Loucy (cell line): Measurements from ENCODE around the gene CTNNB1.

Experiments
- H2AFZ ChIP-seq: fragments of 200-600 bp; sonication (generic); 2 replicates; pipeline ENCODE4 v1.6.0; 2016; ENCODE audit warnings: antibody characterized with exemption, mild to moderate bottlenecking, low read length, moderate library complexity
- H3F3A ChIP-seq: fragments of 200-600 bp; 2 replicates; pipeline ENCODE4 v1.6.0; 2016; ENCODE audit warnings: antibody characterized with exemption, low read depth, mild to moderate bottlenecking
- H3K27me3 ChIP-seq: fragments of 200-600 bp; sonication (generic); 2 replicates; pipeline ENCODE4 v1.6.1; 2014; ENCODE audit warnings: low read length, mild to moderate bottlenecking; ENCODE audit not compliant: insufficient read depth, poor library complexity, severe bottlenecking
- H3K36me3 ChIP-seq: fragments of 200-600 bp; sonication (generic); 2 replicates; pipeline ENCODE4 v1.6.1; 2016; ENCODE audit warnings: low read length; ENCODE audit not compliant: insufficient read depth
- H3K4me1 ChIP-seq: fragments of 200-600 bp; sonication (generic); 2 replicates; pipeline ENCODE4 v1.5.1; 2014; ENCODE audit warnings: low read length, mild to moderate bottlenecking; ENCODE audit not compliant: insufficient read depth, poor library complexity, severe bottlenecking
- H3K4me2 ChIP-seq: fragments of 200-600 bp; sonication (generic); 2 replicates; pipeline ENCODE4 v1.6.0; 2014; ENCODE audit warnings: antibody characterized with exemption, low read length, low read depth, mild to moderate bottlenecking; ENCODE audit not compliant: poor library complexity, severe bottlenecking
- H3K4me3 ChIP-seq: fragments of 200-600 bp; sonication (generic); 2 replicates; pipeline ENCODE4 v1.5.1; 2014; ENCODE audit warnings: low read length, mild to moderate bottlenecking, mixed read lengths; ENCODE audit not compliant: poor library complexity, severe bottlenecking
- H3K79me2 ChIP-seq: fragments of 200-600 bp; sonication (generic); 2 replicates; pipeline ENCODE4 v1.6.1; 2014; ENCODE audit warnings: low read length; ENCODE audit not compliant: insufficient read depth
- H3K9ac ChIP-seq: fragments of 200-600 bp; sonication (generic); 2 replicates; pipeline ENCODE4 v1.6.0; 2014; ENCODE audit warnings: mild to moderate bottlenecking, low read depth, low read length, moderate library complexity; ENCODE audit not compliant: poor library complexity, severe bottlenecking
- H3K9me2 ChIP-seq: fragments of 200-600 bp; sonication (generic); replicated peaks from 2 replicates; pipeline ENCODE4 v1.6.1; 2016; ENCODE audit warnings: low read depth, low read length, mixed read lengths
- H3K9me3 ChIP-seq: fragments of 200-600 bp; sonication (generic); 2 replicates; pipeline ENCODE4 v1.6.1; 2014; ENCODE audit warnings: mild to moderate bottlenecking, antibody characterized with exemption, low read length, low read depth; ENCODE audit not compliant: insufficient read depth
- H4K20me1 ChIP-seq: fragments of 200-600 bp; sonication (generic); 2 replicates; pipeline ENCODE4 v1.6.0; 2014; ENCODE audit warnings: antibody characterized with exemption, low read length, mild to moderate bottlenecking; ENCODE audit not compliant: insufficient read depth, poor library complexity, severe bottlenecking
- EZH2phosphoT487 ChIP-seq: fragments of 200-600 bp; IDR thresholded peaks from 2 replicates; pipeline ENCODE4 v1.6.1; 2018; ENCODE audit warnings: antibody characterized with exemption, mild to moderate bottlenecking, moderate library complexity, borderline replicate concordance
- TF ChIP-seq, protein P1 (sequence below): fragments of 200-600 bp; sonication (generic); conservative IDR thresholded peaks from 2 replicates; pipeline ENCODE4 v1.5.1; 2014; ENCODE audit warnings: mild to moderate bottlenecking, antibody characterized with exemption, low read length

CTNNB1 gene

GRCh38 chr3:41204369-41204768 lies 5.1 kb downstream of the CTNNB1 start:
- H3F3A ChIP-seq = no peaks in the 10 kb centered on the region
- no peak for TF ChIP-seq EZH2phosphoT487
- TF ChIP-seq, protein P1, sequence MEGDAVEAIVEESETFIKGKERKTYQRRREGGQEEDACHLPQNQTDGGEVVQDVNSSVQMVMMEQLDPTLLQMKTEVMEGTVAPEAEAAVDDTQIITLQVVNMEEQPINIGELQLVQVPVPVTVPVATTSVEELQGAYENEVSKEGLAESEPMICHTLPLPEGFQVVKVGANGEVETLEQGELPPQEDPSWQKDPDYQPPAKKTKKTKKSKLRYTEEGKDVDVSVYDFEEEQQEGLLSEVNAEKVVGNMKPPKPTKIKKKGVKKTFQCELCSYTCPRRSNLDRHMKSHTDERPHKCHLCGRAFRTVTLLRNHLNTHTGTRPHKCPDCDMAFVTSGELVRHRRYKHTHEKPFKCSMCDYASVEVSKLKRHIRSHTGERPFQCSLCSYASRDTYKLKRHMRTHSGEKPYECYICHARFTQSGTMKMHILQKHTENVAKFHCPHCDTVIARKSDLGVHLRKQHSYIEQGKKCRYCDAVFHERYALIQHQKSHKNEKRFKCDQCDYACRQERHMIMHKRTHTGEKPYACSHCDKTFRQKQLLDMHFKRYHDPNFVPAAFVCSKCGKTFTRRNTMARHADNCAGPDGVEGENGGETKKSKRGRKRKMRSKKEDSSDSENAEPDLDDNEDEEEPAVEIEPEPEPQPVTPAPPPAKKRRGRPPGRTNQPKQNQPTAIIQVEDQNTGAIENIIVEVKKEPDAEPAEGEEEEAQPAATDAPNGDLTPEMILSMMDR = no peak
- H3K4me1 ChIP-seq = peaks cover 75% of the 10 kb centered on the region
- no peak overlapping the region for H2AFZ ChIP-seq
- H3K79me2 ChIP-seq = peaks cover 95% of the 10 kb centered on the region
- peak overlapping the region; percentile 88 for H3K4me3 ChIP-seq
- peak overlapping the region; percentile 70 for H3K4me2 ChIP-seq
- no peaks in the 10 kb centered on the region for H3K9me2 ChIP-seq
- H4K20me1 ChIP-seq = peaks cover 95% of the 10 kb centered on the region
- H3K27me3 ChIP-seq = no peaks in the 10 kb centered on the region
- peak overlapping the region; percentile 93 for H3K9ac ChIP-seq
- no peaks in the 10 kb centered on the region for H3K9me3 ChIP-seq
- H3K36me3 ChIP-seq = no peaks in the 10 kb centered on the region

- H3K79me2 ChIP-seq = peaks cover 99% of the 10 kb centered on the region
- peak overlapping the region; percentile 88 for H3K4me3 ChIP-seq
- TF ChIP-seq EZH2phosphoT487 = no peak
- TF ChIP-seq, protein P1 = no peak
- H3K4me2 ChIP-seq = peak overlapping the region; percentile 70
- peaks cover 99% of the 10 kb centered on the region for H4K20me1 ChIP-seq
- peak overlapping the region; percentile 30 for H3K9ac ChIP-seq
- H3K36me3 ChIP-seq = no peaks in the 10 kb centered on the region
- H3K4me1 ChIP-seq = peaks cover 76% of the 10 kb centered on the region
- H3K27me3 ChIP-seq = no peaks in the 10 kb centered on the region
- H3K9me2 ChIP-seq = no peaks in the 10 kb centered on the region
- no peak overlapping the region for H2AFZ ChIP-seq
- H3K9me3 ChIP-seq = no peaks in the 10 kb centered on the region
- no peaks in the 10 kb centered on the region for H3F3A ChIP-seq
These were observed 6.3 kb downstream of the CTNNB1 start for GRCh38 chr3:41205591-41205990.

DNA sequence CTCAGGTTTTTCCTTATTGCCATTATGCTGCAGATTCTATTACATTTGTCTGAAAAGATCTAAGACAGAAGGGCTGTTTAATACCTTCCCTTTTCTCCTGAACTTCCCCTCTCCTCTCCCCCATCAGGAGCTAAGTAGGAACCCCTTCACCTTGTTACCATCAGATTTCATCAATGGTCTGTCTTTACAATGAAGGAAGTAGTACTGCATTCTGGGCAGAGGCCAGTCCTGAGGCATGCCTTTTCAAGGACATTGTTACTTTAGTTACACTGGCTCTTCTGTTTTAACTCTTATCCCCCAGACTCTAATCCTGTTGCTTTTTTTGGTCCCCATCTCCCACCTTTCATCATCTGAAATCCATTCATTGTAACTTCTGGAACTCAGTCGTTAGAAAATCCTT lies 8.1 kb downstream of the CTNNB1 start:
- H4K20me1 ChIP-seq = peaks cover 99% of the 10 kb centered on the region
- no peaks in the 10 kb centered on the region for H3F3A ChIP-seq
- H3K9me3 ChIP-seq = no peaks in the 10 kb centered on the region
- no peaks in the 10 kb centered on the region for H3K27me3 ChIP-seq
- H3K4me2 ChIP-seq = peak overlapping the region; percentile 70
- peak overlapping the region; percentile 88 for H3K4me3 ChIP-seq
- no peak overlapping the region for H2AFZ ChIP-seq
- peaks cover 99% of the 10 kb centered on the region for H3K79me2 ChIP-seq
- H3K9me2 ChIP-seq = no peaks in the 10 kb centered on the region
- peaks cover 67% of the 10 kb centered on the region for H3K4me1 ChIP-seq
- no peak for TF ChIP-seq EZH2phosphoT487
- TF ChIP-seq, protein P1 = no peak
- H3K9ac ChIP-seq = no peak overlapping the region
- no peaks in the 10 kb centered on the region for H3K36me3 ChIP-seq
